Uterus (tissue), 4 donors: ENCODE results near the gene ZNF217. TPM values are rescaled to one million over a fixed set of nuclear protein-coding genes. Genes with fewer than 3 reads are reported as not detected.
"Not testable (repeated sequence)": the region's sequence is repeated elsewhere in the genome, so short reads cannot be mapped to it uniquely, and the experiment has no call there.

Experiments
- DNase-seq, 2 donors: peaks; one replicate each; pipeline ENCODE4 v3.0.0-alpha.2; 2019 to 2020
- H3K27ac ChIP-seq, 2 donors: fragments of 200-600 bp; sonication (generic); 1 replicate in 1 of 2; 2 replicates in 1 of 2; pipeline ENCODE4 v1.5.1; 2016 to 2018
- H3K27me3 ChIP-seq, 2 donors: fragments of 200-600 bp; sonication (generic); one replicate each; pipeline ENCODE4 v1.5.1; 2018 to 2019; ENCODE audit warnings: control low read depth in 1 of 2
- H3K36me3 ChIP-seq, 2 donors: fragments of 200-600 bp; sonication (generic); one replicate each; pipeline ENCODE4 v1.5.1; 2019; ENCODE audit warnings: control low read depth in 1 of 2
- H3K4me1 ChIP-seq, 2 donors: fragments of 200-600 bp; sonication (generic); one replicate each; pipeline ENCODE4 v1.5.1; 2018 to 2019; ENCODE audit warnings: control low read depth in 1 of 2
- H3K4me3 ChIP-seq, 2 donors: fragments of 200-600 bp; sonication (generic); 1 replicate in 1 of 2; 2 replicates in 1 of 2; pipeline ENCODE4 v1.5.1; 2018 to 2019; ENCODE audit warnings: mild to moderate bottlenecking in 1 of 2
- H3K9me3 ChIP-seq, 2 donors: fragments of 200-600 bp; sonication (generic); one replicate each; pipeline ENCODE4 v1.5.1; 2019; ENCODE audit warnings: control low read depth in 1 of 2
- POLR2A ChIP-seq, 2 donors: fragments of 450-650 bp; IDR thresholded peaks; one replicate each; pipeline ENCODE4 v1.6.1; 2016; ENCODE audit warnings: antibody characterized with exemption in 2 of 2, mild to moderate bottlenecking in 1 of 2, moderate library complexity in 1 of 2
- intact Hi-C: fragments of 100-400 bp; cut with DNase I; formaldehyde crosslinking; loops from one replicate; pipeline ENCODE4 v1.15.1; 2023; ENCODE audit warnings: low total_unique reads
- total RNA-seq, 4 donors: library from RNA; depleted of rRNA in 3 of 4; stranded (reverse); fragments of >200 nt in 3 of 4; gene quantifications; one replicate each; pipeline versions ENCODE4 v1.1.0 to v1.2.4, GENCODE V29; 2014 to 2023
- TF ChIP-seq, protein P1 (sequence below), 4 experiments: fragments of 200-600 bp in 2 of 4; fragments of 450-650 bp in 2 of 4; sonication (generic) in 2 of 4; IDR thresholded peaks; one replicate each; pipeline ENCODE4 v1.5.1; 2016 to 2019; ENCODE audit warnings: antibody characterized with exemption in 4 of 4, mild to moderate bottlenecking in 2 of 4, moderate library complexity in 1 of 4
- donor health status: DM: yes; HTN: yes; CAD: no.

The ZNF217 gene
- total RNA-seq, 4 donors from 2014 or later: 7.4 to 37.8 (median 18.4) TPM

DNA sequence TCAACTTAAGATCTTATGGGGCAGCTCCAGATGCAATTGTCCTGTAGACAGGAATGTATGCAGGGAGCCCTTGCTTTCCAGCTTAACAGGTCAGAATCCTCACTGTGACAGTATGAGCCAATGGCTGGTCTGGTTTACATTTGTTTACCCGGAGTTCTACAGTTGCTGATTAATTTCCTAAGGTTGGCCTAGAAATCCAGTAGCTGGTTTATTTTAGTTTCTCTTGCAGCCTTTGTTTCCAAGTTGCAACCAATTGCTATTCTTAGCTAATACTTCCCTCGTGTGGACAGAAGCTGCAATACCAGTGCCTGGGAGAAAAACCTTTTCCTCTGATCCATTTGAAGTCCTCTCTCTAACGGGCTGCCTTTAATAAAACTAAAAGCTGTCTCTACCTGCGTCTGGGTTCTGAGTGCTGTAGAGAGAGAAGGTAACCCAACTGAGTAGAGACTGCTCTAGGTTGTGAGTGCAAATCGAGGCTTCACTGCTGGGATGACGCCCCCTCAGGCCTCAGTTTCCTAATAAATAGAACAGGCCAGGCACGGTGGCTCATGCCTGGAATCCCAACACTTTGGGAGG lies 45.9 kb downstream of the ZNF217 start:
- Histone ChIP-seq H3K27me3 (no peaks in the 10 kb centered on the region), H3K36me3 (no peaks in the 10 kb centered on the region), H3K27ac (no peak overlapping the region), H3K9me3 (no peaks in the 10 kb centered on the region), H3K4me1 (no peaks in the 10 kb centered on the region), H3K4me3 (no peak overlapping the region)
- intact Hi-C loops: no loop called here
- peak; percentile 33 to 35 for DNase-seq
- no peak for TF ChIP-seq POLR2A (IDR thresholded peaks at IDR 0.05)
- TF ChIP-seq, protein P1, sequence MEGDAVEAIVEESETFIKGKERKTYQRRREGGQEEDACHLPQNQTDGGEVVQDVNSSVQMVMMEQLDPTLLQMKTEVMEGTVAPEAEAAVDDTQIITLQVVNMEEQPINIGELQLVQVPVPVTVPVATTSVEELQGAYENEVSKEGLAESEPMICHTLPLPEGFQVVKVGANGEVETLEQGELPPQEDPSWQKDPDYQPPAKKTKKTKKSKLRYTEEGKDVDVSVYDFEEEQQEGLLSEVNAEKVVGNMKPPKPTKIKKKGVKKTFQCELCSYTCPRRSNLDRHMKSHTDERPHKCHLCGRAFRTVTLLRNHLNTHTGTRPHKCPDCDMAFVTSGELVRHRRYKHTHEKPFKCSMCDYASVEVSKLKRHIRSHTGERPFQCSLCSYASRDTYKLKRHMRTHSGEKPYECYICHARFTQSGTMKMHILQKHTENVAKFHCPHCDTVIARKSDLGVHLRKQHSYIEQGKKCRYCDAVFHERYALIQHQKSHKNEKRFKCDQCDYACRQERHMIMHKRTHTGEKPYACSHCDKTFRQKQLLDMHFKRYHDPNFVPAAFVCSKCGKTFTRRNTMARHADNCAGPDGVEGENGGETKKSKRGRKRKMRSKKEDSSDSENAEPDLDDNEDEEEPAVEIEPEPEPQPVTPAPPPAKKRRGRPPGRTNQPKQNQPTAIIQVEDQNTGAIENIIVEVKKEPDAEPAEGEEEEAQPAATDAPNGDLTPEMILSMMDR (IDR thresholded peaks at IDR 0.05): peak; percentile 56 to 80 (median 73)

DNA sequence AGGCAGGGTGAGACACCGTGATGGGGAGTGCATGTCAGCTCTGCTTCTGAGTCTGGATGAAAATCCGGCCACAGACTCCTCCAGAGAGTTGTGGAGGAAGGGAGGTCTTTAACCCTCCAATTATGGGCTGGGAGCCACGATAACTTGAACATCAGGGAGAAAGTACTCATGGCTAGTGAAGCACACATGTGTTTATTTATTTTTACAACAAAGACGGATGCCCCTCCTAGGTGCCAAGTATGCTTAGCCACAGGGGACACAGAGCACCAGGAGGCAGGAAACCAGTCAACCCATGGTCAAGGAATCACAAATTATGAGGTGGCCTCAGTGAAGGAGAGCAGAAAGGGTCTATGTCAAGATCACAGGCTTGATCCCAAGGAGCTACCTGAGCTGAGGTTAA lies 54.1 kb downstream of the ZNF217 start:
- no peak overlapping the region for H3K4me3 ChIP-seq
- no peak overlapping the region for H3K27ac ChIP-seq
- H3K4me1 ChIP-seq: no peaks in the 10 kb centered on the region
- no peak for TF ChIP-seq POLR2A (IDR thresholded peaks at IDR 0.05)
- TF ChIP-seq, protein P1 (IDR thresholded peaks at IDR 0.05): no peak
- H3K27me3 ChIP-seq: no peaks in the 10 kb centered on the region
- no peaks in the 10 kb centered on the region for H3K9me3 ChIP-seq
- intact Hi-C loops: no loop called here
- no peaks in the 10 kb centered on the region for H3K36me3 ChIP-seq
- no peak for DNase-seq

DNA sequence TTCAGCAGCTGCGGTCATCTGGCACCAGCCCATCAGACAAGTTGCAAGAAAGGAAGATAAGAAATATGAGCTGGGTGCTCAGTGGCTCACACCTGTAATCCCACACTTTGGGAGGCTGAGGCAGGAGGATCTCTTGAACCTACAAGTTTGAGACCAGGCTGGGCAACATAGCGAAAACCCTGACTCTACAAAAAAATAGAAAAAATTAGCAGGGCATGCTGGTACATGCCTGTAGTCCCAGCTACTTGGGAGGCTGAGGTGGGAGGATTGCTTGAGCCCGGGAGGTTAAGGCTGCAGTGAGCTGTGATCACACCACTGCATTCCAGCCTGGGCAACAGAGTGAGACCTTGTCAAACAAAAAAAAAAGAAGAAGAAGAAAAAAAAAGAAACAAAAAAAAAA lies 57.3 kb downstream of the ZNF217 start:
- H3K27me3 ChIP-seq, H3K9me3 ChIP-seq, H3K4me3 ChIP-seq, H3K27ac ChIP-seq, H3K36me3 ChIP-seq, intact Hi-C loops, DNase-seq, H3K4me1 ChIP-seq: not testable (repeated sequence)

DNA sequence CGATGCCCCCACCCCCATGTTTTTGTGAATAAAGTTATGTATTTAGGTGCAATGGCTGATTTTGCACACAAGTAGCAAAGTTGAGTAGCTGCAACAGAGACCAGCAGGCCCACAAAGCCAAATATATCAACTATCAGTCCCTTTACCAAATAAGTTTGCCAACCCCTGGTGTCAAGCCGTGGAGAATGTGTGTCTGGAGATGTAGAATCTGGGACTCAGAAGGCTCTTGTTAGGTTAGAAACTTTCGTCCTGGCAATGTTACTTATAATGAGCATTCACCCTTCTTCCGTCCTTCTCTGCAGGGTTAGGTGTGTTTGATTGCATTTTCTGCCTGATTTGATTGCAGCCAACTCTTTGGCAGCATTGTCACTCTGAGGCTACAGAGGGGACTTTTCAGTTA lies 57.8 kb downstream of the ZNF217 start:
- TF ChIP-seq, protein P1 (IDR thresholded peaks at IDR 0.05): no peak
- TF ChIP-seq POLR2A (IDR thresholded peaks at IDR 0.05): no peak
- H3K9me3 ChIP-seq: no peaks in the 10 kb centered on the region
- H3K4me3 ChIP-seq: no peak overlapping the region
- intact Hi-C loops: no loop called here
- no peaks in the 10 kb centered on the region for H3K4me1 ChIP-seq
- no peak for DNase-seq
- no peaks in the 10 kb centered on the region for H3K27me3 ChIP-seq
- no peaks in the 10 kb centered on the region for H3K36me3 ChIP-seq
- H3K27ac ChIP-seq: no peak overlapping the region

DNA sequence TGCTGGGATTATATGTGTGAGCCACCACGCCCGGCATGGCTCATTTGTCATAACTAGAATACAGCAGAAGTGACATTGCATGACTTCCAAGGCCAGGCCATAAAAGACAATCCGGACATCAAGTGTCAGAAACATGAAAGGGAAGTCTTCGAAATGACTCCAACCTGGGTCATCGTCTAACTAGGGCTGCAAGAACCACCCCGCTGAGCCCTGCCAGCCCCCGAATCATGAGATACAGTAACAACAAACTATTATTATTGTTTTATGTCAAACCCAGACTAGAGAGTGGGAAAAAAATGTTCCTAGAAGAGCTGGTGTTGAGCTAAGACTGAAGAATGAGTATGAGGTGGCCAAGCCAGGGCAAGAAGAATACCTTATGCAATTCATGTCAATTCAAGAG lies 59.6 kb downstream of the ZNF217 start:
- H3K9me3 ChIP-seq: no peaks in the 10 kb centered on the region
- intact Hi-C loops: no loop called here
- TF ChIP-seq, protein P1 (IDR thresholded peaks at IDR 0.05): no peak
- no peak for TF ChIP-seq POLR2A (IDR thresholded peaks at IDR 0.05)
- H3K4me3 ChIP-seq: no peak overlapping the region
- no peaks in the 10 kb centered on the region for H3K36me3 ChIP-seq
- H3K27me3 ChIP-seq: no peaks in the 10 kb centered on the region
- H3K4me1 ChIP-seq: no peaks in the 10 kb centered on the region
- H3K27ac ChIP-seq: no peak overlapping the region
- DNase-seq: no peak

DNA sequence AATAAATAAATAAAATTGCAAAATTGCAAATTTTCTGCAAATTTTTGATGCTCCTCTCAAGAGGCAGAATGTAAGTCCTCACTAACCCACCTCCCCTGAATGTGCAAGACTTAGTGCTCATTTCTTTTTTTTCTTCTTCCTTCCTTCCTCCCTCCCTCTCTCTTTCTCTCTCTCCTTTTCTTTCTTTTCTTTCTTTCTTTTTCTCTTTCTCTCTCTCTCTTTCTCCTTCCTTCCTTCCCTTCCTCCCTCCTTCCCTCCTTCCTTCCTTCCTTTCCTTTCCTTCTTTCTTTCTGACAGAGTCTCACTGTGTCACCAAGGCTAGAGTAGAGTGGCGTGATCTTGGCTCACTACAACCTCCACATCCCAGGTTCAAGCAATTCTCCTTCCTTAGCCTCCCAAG lies 60.1 kb downstream of the ZNF217 start:
- Histone ChIP-seq H3K27me3 (no peaks in the 10 kb centered on the region), H3K27ac (no peak overlapping the region), H3K36me3 (no peaks in the 10 kb centered on the region), H3K4me3 (no peak overlapping the region), H3K4me1 (no peaks in the 10 kb centered on the region), H3K9me3 (no peaks in the 10 kb centered on the region)
- intact Hi-C loops: no loop called here
- no peak for DNase-seq
- TF ChIP-seq, protein P1 (IDR thresholded peaks at IDR 0.05): no peak
- no peak for TF ChIP-seq POLR2A (IDR thresholded peaks at IDR 0.05)

DNA sequence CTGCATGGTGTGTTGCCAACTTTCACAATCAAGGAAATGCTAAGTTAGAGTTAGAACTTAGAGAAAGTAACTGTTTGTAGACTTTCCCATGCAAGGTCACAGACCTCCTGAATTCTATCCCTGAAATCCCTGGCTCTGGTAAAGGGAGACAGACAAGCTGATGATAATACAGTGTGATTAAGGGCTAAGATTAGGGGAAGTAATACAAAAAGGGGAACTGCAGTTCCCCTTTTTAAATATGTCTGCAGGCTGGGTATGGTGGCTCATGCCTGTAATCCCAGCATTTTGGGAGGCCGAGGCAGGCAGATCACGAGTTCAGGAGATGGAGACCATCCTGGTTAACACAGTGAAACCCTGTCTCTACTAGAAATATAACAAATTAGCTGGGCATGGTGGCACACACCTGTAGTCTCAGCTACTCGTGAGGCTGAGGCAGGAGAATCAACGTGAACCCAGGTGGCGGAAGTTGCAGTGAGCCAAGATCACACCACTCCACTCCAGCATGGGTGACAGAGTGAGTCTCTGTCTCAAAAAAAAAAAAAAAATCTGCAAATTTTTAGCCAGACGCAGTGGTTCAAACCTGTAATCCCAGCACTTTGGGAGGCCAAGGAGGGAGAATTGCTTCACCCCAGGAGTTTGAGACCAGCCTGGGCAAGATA lies 60.9 kb downstream of the ZNF217 start:
- H3K4me1 ChIP-seq: not testable (repeated sequence)

More for the DNA sequence above, 60.9 kb downstream of the ZNF217 start:
- H3K4me3 ChIP-seq, DNase-seq, H3K27ac ChIP-seq, H3K36me3 ChIP-seq, intact Hi-C loops, H3K27me3 ChIP-seq, H3K9me3 ChIP-seq: not testable (repeated sequence)
